Fibroblast of skin of left biceps (primary cell): ENCODE data around the gene FMNL2.

Experiments used
- DNase-seq, 2 experiments: peaks; one replicate each; pipeline ENCODE4 v3.0.0-alpha.2; 2013; ENCODE audit warnings: low read depth in 2 of 2

FMNL2 gene

GRCh38 chr2:152615177-152615576 lies 280.2 kb downstream of the FMNL2 start:
- no peak for DNase-seq

DNA sequence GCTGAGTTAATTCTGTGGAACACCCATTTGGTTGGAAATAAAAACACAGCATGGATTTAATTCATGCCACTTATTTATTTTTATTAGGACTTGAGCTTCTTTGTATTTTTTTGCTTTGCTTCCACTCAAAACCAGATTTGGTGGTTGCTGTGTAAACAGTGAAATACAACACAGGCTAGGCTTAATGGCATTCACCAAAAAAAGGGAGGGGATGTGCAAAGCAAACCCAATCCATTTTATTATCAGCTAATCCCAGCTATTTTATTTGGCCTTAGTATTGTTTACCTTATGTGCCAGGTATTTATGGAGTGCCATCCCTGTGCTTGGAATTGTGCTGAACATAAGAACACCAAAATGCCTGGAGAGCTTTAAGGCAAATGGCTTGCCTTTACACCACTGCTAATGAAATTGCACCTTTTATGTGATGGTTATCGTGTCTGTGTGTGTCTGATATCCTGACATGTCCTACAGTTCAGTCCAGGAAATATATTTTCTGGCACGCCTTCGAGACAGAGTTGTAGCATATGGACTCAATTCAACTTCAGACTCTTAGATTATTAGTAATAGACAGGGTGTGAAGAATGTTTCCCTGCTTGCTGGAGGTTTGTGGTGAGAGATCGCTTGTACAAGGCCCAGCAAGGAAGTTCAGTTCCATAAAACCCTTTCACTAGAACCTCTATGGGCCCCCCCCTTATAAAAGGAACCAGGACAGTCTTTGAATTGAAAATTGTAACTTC lies 282.6 kb downstream of the FMNL2 start:
- DNase-seq, result peak in 1 of 2 experiments; percentile 50

- no peak for DNase-seq
Measured at GRCh38 chr2:152618193-152618564, 283.2 kb downstream of the FMNL2 start.

DNA sequence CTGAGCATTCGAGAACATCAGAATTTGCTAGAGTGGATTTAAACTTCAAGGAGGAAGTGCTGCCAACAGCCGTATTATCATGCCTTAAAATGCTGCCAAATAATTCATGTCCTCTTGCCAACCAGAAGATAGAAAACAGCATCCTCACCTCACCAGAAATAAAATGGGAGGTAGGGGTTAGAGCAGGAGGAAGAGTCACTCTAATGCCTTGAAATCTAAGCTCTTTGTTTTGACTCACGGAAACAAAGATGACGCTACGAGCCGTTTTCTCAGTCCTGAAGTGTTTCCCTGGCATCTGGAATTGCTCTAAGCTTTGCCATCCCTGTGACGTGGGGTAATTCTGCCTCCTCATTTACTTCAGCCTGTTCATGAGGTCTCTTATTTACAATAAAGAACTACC lies 285.2 kb downstream of the FMNL2 start:
- DNase-seq, result no peak

GRCh38 chr2:152620985-152621384 lies 286.0 kb downstream of the FMNL2 start:
- DNase-seq, result no peak

GRCh38 chr2:152622219-152622618 lies 287.2 kb downstream of the FMNL2 start:
- DNase-seq, result no peak

- no peak for DNase-seq
Measured at GRCh38 chr2:152623076-152623740, 288.2 kb downstream of the FMNL2 start.

- no peak for DNase-seq
Measured at GRCh38 chr2:152623775-152624174, 288.8 kb downstream of the FMNL2 start.

GRCh38 chr2:152624805-152625204 lies 289.8 kb downstream of the FMNL2 start:
- no peak for DNase-seq

DNA sequence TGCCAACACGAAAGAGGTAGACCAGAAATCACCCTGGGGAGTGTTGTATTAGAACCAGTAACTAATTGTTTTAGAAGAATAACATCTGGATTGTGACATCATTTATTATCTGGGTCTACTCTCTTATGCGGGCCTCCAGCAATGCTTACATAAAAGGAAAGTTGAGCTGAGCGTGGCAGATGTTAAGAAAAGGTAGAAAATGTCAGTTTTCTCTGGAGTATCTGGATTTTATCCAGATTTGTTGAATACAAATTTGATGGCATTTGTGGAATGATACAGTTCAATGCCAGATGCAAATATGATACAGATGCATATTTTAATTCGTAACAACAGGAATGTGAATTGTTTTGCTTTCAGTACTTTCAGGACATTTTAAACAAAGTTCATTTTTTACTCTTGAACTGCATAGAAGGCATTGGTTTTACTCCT lies 292.0 kb downstream of the FMNL2 start:
- no peak for DNase-seq

GRCh38 chr2:152627351-152627957 lies 292.5 kb downstream of the FMNL2 start:
- no peak for DNase-seq

DNA sequence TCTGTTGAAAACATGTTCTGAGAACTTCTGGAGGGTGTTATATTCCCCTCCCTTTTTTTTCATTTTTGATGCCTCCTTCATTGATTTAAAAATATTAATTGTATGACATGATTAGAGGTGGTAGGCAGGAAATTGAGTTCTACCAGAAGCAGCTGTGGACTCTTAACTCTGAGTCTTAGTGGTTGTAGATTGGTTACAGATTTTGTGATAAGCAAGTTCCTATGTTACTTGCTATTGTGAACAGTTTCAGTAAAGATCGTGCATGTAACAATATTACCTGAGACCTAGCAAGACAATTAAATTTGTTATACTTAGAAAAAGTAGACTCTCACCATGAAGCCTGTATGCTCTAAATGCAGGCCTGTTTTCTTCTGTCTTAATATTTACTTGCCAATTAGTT lies 294.2 kb downstream of the FMNL2 start:
- no peak for DNase-seq

DNA sequence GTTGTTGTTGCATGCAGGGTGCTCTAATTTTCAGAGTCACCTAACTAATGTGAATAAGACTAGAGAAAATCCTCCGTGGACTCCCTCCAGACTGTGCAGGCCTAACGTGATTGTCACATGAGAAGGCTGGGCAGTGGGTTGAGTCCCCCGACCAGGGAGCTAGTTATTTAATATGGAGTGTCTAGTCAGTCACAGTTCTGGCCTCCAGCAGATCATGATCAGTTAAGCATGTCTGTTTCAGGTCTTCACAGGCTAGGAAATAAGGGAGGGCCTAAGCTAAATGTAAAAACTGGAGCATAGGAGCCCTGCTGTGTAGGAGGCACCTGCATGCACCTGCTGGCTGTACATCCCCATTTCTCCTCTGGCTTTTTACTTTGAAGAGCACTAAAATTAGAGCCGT lies 295.5 kb downstream of the FMNL2 start:
- DNase-seq, result no peak

DNA sequence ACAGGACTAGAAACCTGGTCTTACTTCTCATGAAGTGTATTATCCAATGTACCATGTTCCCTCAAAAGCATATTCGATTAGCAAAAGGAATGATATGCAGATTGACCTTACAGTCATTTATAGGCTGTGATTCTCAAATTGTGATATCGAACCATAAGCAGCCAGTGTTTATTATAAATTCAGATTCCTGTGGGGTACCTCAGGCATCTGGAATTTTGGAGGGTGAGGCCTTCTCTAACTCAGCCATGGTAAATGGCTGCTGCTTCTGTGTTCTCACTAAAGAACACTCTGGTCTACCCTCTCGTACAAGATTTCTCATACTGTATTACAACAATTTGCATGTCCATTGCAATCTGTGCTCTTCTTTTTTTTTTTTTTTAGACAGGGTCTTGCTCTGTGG lies 297.8 kb downstream of the FMNL2 start:
- DNase-seq, result no peak

- no peak for DNase-seq
Measured at GRCh38 chr2:152635635-152636298, 300.8 kb downstream of the FMNL2 start.

GRCh38 chr2:152637251-152637650 lies 302.3 kb downstream of the FMNL2 start:
- no peak for DNase-seq

DNA sequence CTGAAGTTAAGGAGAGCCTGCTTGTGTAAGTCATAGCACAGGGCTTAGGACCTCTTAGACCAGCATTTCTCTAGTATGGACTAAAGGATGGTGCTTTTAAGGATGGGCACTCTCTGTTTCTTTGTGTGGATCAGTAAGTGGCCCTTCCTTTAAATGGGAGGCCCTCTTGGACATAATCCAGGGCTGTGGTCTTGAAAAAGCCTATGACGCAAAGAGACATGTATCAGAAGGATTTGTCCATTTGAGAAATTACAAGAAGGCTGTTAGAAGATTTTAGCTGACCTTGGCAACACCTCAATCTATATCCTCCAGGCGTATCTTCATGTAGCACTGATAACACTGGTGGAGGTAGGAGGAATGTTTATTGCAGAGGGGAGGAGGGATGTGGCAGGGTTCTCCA lies 303.1 kb downstream of the FMNL2 start:
- DNase-seq, result no peak

- DNase-seq, result no peak
Measured at GRCh38 chr2:152638590-152638989, 303.6 kb downstream of the FMNL2 start.

- DNase-seq, result no peak
Measured at GRCh38 chr2:152644189-152644873, 309.4 kb downstream of the FMNL2 start.

GRCh38 chr2:152646264-152646663 lies 311.3 kb downstream of the FMNL2 start:
- DNase-seq, result no peak

- peak; percentile 66 for DNase-seq
Measured at GRCh38 chr2:152646775-152647174, 311.8 kb downstream of the FMNL2 start.

DNA sequence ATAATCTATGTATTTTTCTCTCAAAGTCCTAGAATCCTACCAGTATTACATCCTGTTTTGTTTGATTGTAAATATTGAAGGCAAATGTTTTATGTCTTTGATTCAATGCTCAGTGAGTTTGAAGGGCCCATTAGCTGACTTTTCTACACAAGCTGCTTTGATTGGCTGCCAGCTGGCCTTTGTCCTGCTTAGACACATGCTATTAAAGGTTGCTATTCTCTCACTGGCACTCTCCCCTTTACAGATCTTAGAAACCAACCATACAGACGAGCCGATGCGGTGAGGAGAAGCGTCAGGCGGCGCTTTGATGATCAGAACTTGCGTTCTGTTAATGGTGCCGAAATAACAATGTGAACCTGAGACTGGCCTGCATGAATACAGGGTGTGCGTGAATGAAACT lies 312.6 kb downstream of the FMNL2 start:
- peak in 1 of 2 experiments; percentile 10 for DNase-seq
